GM12878 (cell line): ENCODE results near the gene ALCAM. TPM values are rescaled to one million over a fixed set of nuclear protein-coding genes. Genes with fewer than 3 reads are reported as not detected.

Source experiments
- ATAC-seq: fragments of 200-7000 bp; cut with Tn5 transposase; 3 replicates; pipeline ENCODE4 v1.9.1; 2020; ENCODE audit warnings: mild to moderate bottlenecking, moderate library complexity
- Bru-seq: library from RNA; stranded (reverse); fragments of 400-500 nt; gene quantifications from one replicate; lab custom pipeline; 2021; lab: Mats Ljungman, UMichigan
- BruChase-seq, 2 experiments: library from RNA; stranded (reverse); fragments of 400-500 nt; gene quantifications; one replicate each; lab custom pipeline; 2021; lab: Mats Ljungman, UMichigan
- BruUV-seq: library from RNA; stranded (reverse); fragments of 400-500 nt; replicated peaks from 2 replicates; lab custom pipeline; 2021; lab: Mats Ljungman, UMichigan
- CTCF ChIA-PET: fragments of 300-600 bp; sonication (Branson Sonifier 250); formaldehyde crosslinking; extraction: SDS; loops from one replicate; lab custom pipeline; 2021; ENCODE audit warnings: inconsistent platforms; lab: Yijun Ruan, JAX
- POLR2A ChIA-PET: fragments of 350-600 bp; formaldehyde crosslinking; extraction: SDS; loops from one replicate; lab custom pipeline; 2021; ENCODE audit warnings: inconsistent platforms; lab: Charles Lee
- RAD21 ChIA-PET: fragments of 300-600 bp; sonication (Branson Sonifier 250); formaldehyde crosslinking; loops from one replicate; lab custom pipeline; 2023; ENCODE audit warnings: antibody characterized with exemption; ENCODE audit not compliant: unreplicated experiment; lab: Charles Lee
- SMC1A ChIA-PET: fragments of 300-600 bp; sonication (Branson Sonifier 250); formaldehyde crosslinking; loops from one replicate; lab custom pipeline; 2023; ENCODE audit not compliant: unreplicated experiment, uncharacterized antibody; lab: Charles Lee
- DNase-seq: peaks from one replicate; pipeline ENCODE4 v3.0.0-alpha.2; 2011; ENCODE audit warnings: low read depth, low spot score
- FAIRE-seq: peaks from 3 replicates; lab custom pipeline; 2011; peaks lifted over from hg19 to GRCh38; lab: Jason Lieb, UNC
- H2AFZ ChIP-seq: 2 replicates; pipeline ENCODE4 v1.6.0; 2011; ENCODE audit warnings: low read depth, low read length, control low read depth; ENCODE audit not compliant: control insufficient read depth
- H3K27ac ChIP-seq: 2 replicates; pipeline ENCODE4 v1.5.1; 2011; ENCODE audit warnings: control low read depth; ENCODE audit not compliant: control insufficient read depth, insufficient read depth
- H3K27me3 ChIP-seq, 2 experiments: replicated peaks in 1 of 2; 2 replicates each; pipeline versions ENCODE4 v1.6.0 to v1.6.1; 2011; ENCODE audit warnings: low read length in 1 of 2; ENCODE audit not compliant: control insufficient read depth in 2 of 2, insufficient read depth in 2 of 2
- H3K36me3 ChIP-seq, 2 experiments: 2 replicates each; pipeline ENCODE4 v1.5.1; 2011; ENCODE audit warnings: low read length in 1 of 2; ENCODE audit not compliant: control insufficient read depth in 2 of 2, insufficient read depth in 2 of 2
- H3K4me1 ChIP-seq: 2 replicates; pipeline ENCODE4 v1.6.1; 2011; ENCODE audit warnings: mild to moderate bottlenecking, low read length, moderate library complexity, mixed read lengths; ENCODE audit not compliant: control insufficient read depth, insufficient read depth
- H3K4me2 ChIP-seq: 2 replicates; pipeline ENCODE4 v1.6.0; 2011; ENCODE audit warnings: control low read depth; ENCODE audit not compliant: control insufficient read depth, insufficient read depth
- H3K4me3 ChIP-seq: fragments of 200-600 bp; sonication (generic); 2 replicates; pipeline ENCODE4 v1.5.1; 2016
- H3K79me2 ChIP-seq: 2 replicates; pipeline ENCODE4 v1.6.0; 2011; ENCODE audit warnings: low read length; ENCODE audit not compliant: control insufficient read depth, insufficient read depth
- H3K9ac ChIP-seq: 2 replicates; pipeline ENCODE4 v1.8.0; 2011; ENCODE audit warnings: low read length, control low read depth, mixed read lengths; ENCODE audit not compliant: control insufficient read depth, insufficient read depth
- H3K9me3 ChIP-seq: replicated peaks from 3 replicates; pipeline ENCODE4 v1.5.1; 2011; ENCODE audit warnings: mild to moderate bottlenecking, low read length; ENCODE audit not compliant: control insufficient read depth, insufficient read depth
- H4K20me1 ChIP-seq: 2 replicates; pipeline ENCODE4 v1.6.0; 2011; ENCODE audit not compliant: control insufficient read depth, insufficient read depth
- ASH2L ChIP-seq: fragments of 300-600, 200-600 bp; sonication (generic); IDR thresholded peaks from 2 replicates; pipeline ENCODE4 v1.6.1; 2017; ENCODE audit warnings: low read depth, mild to moderate bottlenecking, borderline replicate concordance
- ATF3 ChIP-seq: IDR thresholded peaks from 2 replicates; pipeline ENCODE4 v1.6.1; 2011; ENCODE audit warnings: low read depth, mild to moderate bottlenecking, low read length, moderate library complexity, borderline replicate concordance; ENCODE audit errors: extremely low read depth
- BCL3 ChIP-seq: IDR thresholded peaks from 2 replicates; pipeline ENCODE4 v1.6.1; 2011; ENCODE audit warnings: borderline replicate concordance, low read depth, mild to moderate bottlenecking, moderate library complexity, low read length; ENCODE audit not compliant: insufficient read depth, poor library complexity, severe bottlenecking
- CEBPB ChIP-seq, 2 experiments: fragments of 150-350 bp in 1 of 2; IDR thresholded peaks; 2 replicates each; pipeline ENCODE4 v1.6.1; 2012 to 2014; ENCODE audit warnings: low read depth in 2 of 2, low read length in 2 of 2, borderline replicate concordance in 1 of 2, inconsistent platforms in 1 of 2
- CHD1 ChIP-seq: IDR thresholded peaks from 2 replicates; pipeline ENCODE4 v1.6.1; 2012; ENCODE audit warnings: low read depth, low read length, improper control_type of control experiment
- CTCF ChIP-seq, 3 experiments: IDR thresholded peaks in 2 of 3; conservative IDR thresholded peaks in 1 of 3; 2 replicates each; pipeline ENCODE4 v1.5.1; 2011; ENCODE audit warnings: low read depth in 3 of 3, low read length in 3 of 3, mild to moderate bottlenecking in 3 of 3, control low read depth in 2 of 3, moderate library complexity in 2 of 3, inconsistent platforms in 1 of 3, mixed read lengths in 1 of 3; ENCODE audit not compliant: control insufficient read depth in 2 of 3, insufficient read depth in 1 of 3; ENCODE audit errors: extremely low read depth in 1 of 3
- EED ChIP-seq: sonication (generic); IDR thresholded peaks from 2 replicates; pipeline ENCODE4 v1.6.1; 2016; ENCODE audit warnings: antibody characterized with exemption, low read depth
- SKIL ChIP-seq: fragments of 450-650 bp; IDR thresholded peaks from 2 replicates; pipeline ENCODE4 v1.6.1; 2017; ENCODE audit warnings: mild to moderate bottlenecking, low read depth, inconsistent platforms; ENCODE audit not compliant: poor library complexity, severe bottlenecking
- YY1 ChIP-seq: IDR thresholded peaks from 2 replicates; pipeline ENCODE4 v1.6.1; 2011; ENCODE audit warnings: low read depth, mild to moderate bottlenecking, low read length
- WGBS: methylation state at CpG from one replicate; pipeline ENCODE4 v1.1.6; 2016; ENCODE audit warnings: low lambda C conversion rate; ENCODE audit not compliant: insufficient replicate concordance, insufficient coverage; ENCODE audit errors: missing lambda C conversion rate; 5-methylcytosine and 5-hydroxymethylcytosine counted together
- in situ Hi-C: fragments of 300-500 bp; cut with MboI; formaldehyde crosslinking; loops from 9 replicates; pipeline ENCODE4 v1.14.3; 2018; ENCODE audit warnings: mixed read lengths
- intact Hi-C: fragments of 100-400 bp; cut with micrococcal nuclease; formaldehyde crosslinking; loops from one replicate; pipeline ENCODE4 v1.14.2; 2022; ENCODE audit not compliant: unreplicated experiment
- long read RNA-seq, 2 experiments: library from polyadenylated mRNA; unstranded; transcript quantifications; one replicate each; pipeline ENCODE4 v2.0.0, GENCODE V29; 2019 to 2020
- polyA minus RNA-seq, 3 experiments: library from RNA; depleted of rRNA, polyadenylated mRNA; stranded (reverse); fragments of >200 nt; gene quantifications; 2 replicates each; pipeline ENCODE4 v1.2.3, GENCODE V29; 2011
- polyA plus RNA-seq, 11 experiments: library from polyadenylated mRNA; depleted of rRNA in 4 of 11; unstranded in 6 of 11; stranded (reverse) in 5 of 11; fragments of >200 nt; fragmentation: Nextera tagmentation in 4 of 11; fragmentation: Illumina TruSeq in 1 of 11; extraction: Ambion mirVana in 4 of 11; extraction: Trizol in 1 of 11; gene quantifications; 1 replicate in 1 of 11; 2 replicates in 10 of 11; pipeline versions ENCODE4 v1.2.1 to v1.2.3, GENCODE V29; 2011 to 2016; ENCODE audit warnings: inconsistent platforms in 2 of 11, missing spikeins in 2 of 11, low read depth in 1 of 11
- total RNA-seq, 4 experiments: library from RNA; depleted of rRNA in 3 of 4; stranded (reverse); fragments of >200 nt in 3 of 4; fragmentation: Illumina TruSeq in 1 of 4; extraction: Trizol in 1 of 4; gene quantifications; 2 replicates each; pipeline versions ENCODE4 v1.2.1 to v1.2.3, GENCODE V29; 2013 to 2021

The ALCAM gene
- total RNA-seq (2013; cell fraction: nucleolus; rRNA removed): 103 and 111 TPM in 2 replicates
- total RNA-seq (2014; rRNA removed): 37.2 and 44.0 TPM in 2 replicates
- 49.7 and 52.1 TPM in 2 replicates for total RNA-seq (2014; rRNA removed; fragmentation: Illumina TruSeq; extraction: Trizol)
- total RNA-seq (2021): 35.0 and 36.0 TPM in 2 replicates
- 10.0 TPM for polyA plus RNA-seq (2011; ENCODE audit: low read depth)
- polyA plus RNA-seq (2011; rRNA removed): 54.2 and 77.4 TPM in 2 replicates
- 22.5 and 23.1 TPM in 2 replicates for polyA plus RNA-seq (2011; cell fraction: cytosol; rRNA removed)
- polyA plus RNA-seq (2011; cell fraction: nucleus; rRNA removed): 31.0 and 45.6 TPM in 2 replicates
- polyA plus RNA-seq (2012): 18.4 and 25.2 TPM in 2 replicates
- polyA plus RNA-seq (2014; fragmentation: Illumina TruSeq; extraction: Trizol): 37.9 and 53.6 TPM in 2 replicates
- 10 to 100 TPM; 12.2 to 16.2 TPM for polyA plus RNA-seq (2014; fragmentation: Nextera tagmentation; extraction: Ambion mirVana)
- 18.8 and 20.7 TPM in 2 replicates for polyA plus RNA-seq (2014; rRNA removed)
- polyA plus RNA-seq (2016; fragmentation: Nextera tagmentation; extraction: Ambion mirVana): 10 to 100 TPM; 27.5 to 29.2 TPM
- polyA minus RNA-seq (2011; rRNA and poly(A)+ RNA removed): 61.7 and 118 TPM in 2 replicates
- 27.9 and 28.1 TPM in 2 replicates for polyA minus RNA-seq (2011; cell fraction: cytosol; rRNA and poly(A)+ RNA removed)
- polyA minus RNA-seq (2011; cell fraction: nucleus; rRNA and poly(A)+ RNA removed): 67.2 and 83.0 TPM in 2 replicates
- percentile 77 among the genes with signal in this experiment for Bru-seq, nascent RNA
- BruChase-seq, experiment 1, labeled RNA remaining after a 6-hour chase: percentile 73 among the genes with signal in this experiment
- percentile 77 among the genes with signal in this experiment for BruChase-seq, experiment 2, labeled RNA remaining after a 2-hour chase
- long read RNA-seq, experiment 1, full-length matches to known transcripts: 2 of 7 reads
- long read RNA-seq, experiment 1, partial matches to known transcripts: 3 of 7 reads
- long read RNA-seq, experiment 1, other reads (novel, unspliced or antisense): 2 of 7 reads
- long read RNA-seq, experiment 2, full-length matches to known transcripts: 18 of 102 reads
- long read RNA-seq, experiment 2, partial matches to known transcripts: 62 of 102 reads
- long read RNA-seq, experiment 2, other reads (novel, unspliced or antisense): 22 of 102 reads

- H3K4me3 ChIP-seq: peak within 1 kb of the TSS; percentile 88
- ChIA-PET CTCF (interaction anchor here (0.5 to 9.0 kb wide), 10 partner anchors 10 to 1094 kb away, joined by 3 to 71 read pairs (median 3); no protein-coding TSS in a partner anchor), POLR2A (interaction anchor here (0.6 to 0.9 kb wide), 3 partner anchors 10 to 470 kb away, joined by 3 to 4 read pairs (median 4); no protein-coding TSS in a partner anchor), SMC1A (interaction anchor here (0.9 to 1.9 kb wide), 7 partner anchors 12 to 1093 kb away, joined by 3 to 12 read pairs (median 4); no protein-coding TSS in a partner anchor), RAD21 (interaction anchor here (1.0 to 7.7 kb wide), 5 partner anchors 11 to 162 kb away, joined by 3 to 62 read pairs (median 4); no protein-coding TSS in a partner anchor)
- intact Hi-C loops: loop anchor here (1.0 to 10.0 kb wide), 4 partner anchors 222 to 1264 kb away; no protein-coding TSS in a partner anchor
- peak within 1 kb of the TSS; percentile 99 for H3K27ac ChIP-seq
- H3K9me3 ChIP-seq: no peaks in the 10 kb centered on the region
- H3K79me2 ChIP-seq: peaks cover 36% of the 10 kb centered on the region
- no peaks in the 10 kb centered on the region for H3K27me3 ChIP-seq
- H4K20me1 ChIP-seq: no peaks in the 10 kb centered on the region
- peak within 1 kb of the TSS; percentile 68 for H2AFZ ChIP-seq
- peak within 1 kb of the TSS; percentile 96 for H3K4me2 ChIP-seq
- ATAC-seq (peak; percentile 66), FAIRE-seq (peak; percentile 44), DNase-seq (peak; percentile 77)
- H3K36me3 ChIP-seq: no peaks in the 10 kb centered on the region
- BruUV-seq: no TSS peak
- under 1% methylated on average over 45 of the region's 48 CpGs for WGBS
- in situ Hi-C loops: loop anchor here (5.0 to 10.0 kb wide), 3 partner anchors 762 to 1089 kb away; no protein-coding TSS in a partner anchor
- H3K9ac ChIP-seq: peak within 1 kb of the TSS; percentile 98
- peaks cover 2% of the 10 kb centered on the region; the same call in 1 of the 2 replicates for H3K4me1 ChIP-seq
- no peak for TF ChIP-seq ASH2L
- no peak for TF ChIP-seq SKIL
- peak; percentile 82 for TF ChIP-seq EED
- no peak for TF ChIP-seq BCL3
- peak; percentile 46 to 74 (median 52); a peak in 5 of 6 replicates for TF ChIP-seq CTCF (IDR thresholded peaks at IDR 0.05 in 2 of 3, conservative IDR thresholded peaks at IDR 0.05 in 1 of 3; ENCODE audit: control insufficient read depth in 2 of 3, extremely low read depth in 1 of 3, insufficient read depth in 1 of 3, low read depth in 3 of 3, low read length in 3 of 3)
- TF ChIP-seq CHD1: 0 out of 2 replicates have a peak, but pooled peaks have one; percentile 7
- TF ChIP-seq ATF3: no peak
- no peak for TF ChIP-seq CEBPB (IDR thresholded peaks at IDR 0.05; ENCODE audit: borderline replicate concordance in 1 of 2, low read depth in 2 of 2, low read length in 2 of 2)
- TF ChIP-seq YY1: peak; percentile 57
Measured at GRCh38 chr3:105366326-105367062, at the start of gene ALCAM. Gene ALCAM, plus strand, starts transcription at chr3:105366909.
